ENCODE data around the gene SPAG4. TPM values are rescaled to one million over a fixed set of nuclear protein-coding genes. Genes with fewer than 3 reads are reported as not detected.

The SPAG4 gene
- total and polyA plus RNA-seq, 2 donors (not counting 1 experiment from before 2014, with no cell fraction given) = 3.7 to 4.7 TPM

DNA sequence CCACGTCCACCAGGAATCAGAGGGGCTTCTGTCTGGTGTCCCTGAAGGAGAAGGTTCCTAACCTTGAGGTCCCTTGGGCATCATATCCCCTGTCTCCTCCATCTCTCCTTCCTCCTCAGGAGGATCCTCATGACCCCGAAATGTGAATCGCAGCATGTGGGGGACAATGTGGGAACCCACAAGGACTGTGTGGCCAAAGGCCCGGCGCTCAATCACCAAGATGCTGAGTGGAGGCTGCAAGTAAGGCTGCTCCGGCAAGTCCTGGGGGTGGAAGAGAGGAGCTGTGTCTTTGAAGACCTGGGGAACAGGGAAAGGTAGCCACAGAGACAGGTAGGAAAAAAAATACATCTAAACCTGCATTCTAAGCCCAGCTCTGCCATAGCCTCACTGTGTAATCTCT is 36.4 kb upstream of the SPAG4 start:
- H3K27me3 ChIP-seq (replicated peaks in 1 of 4; ENCODE audit: control extremely low read depth in 1 of 4, control insufficient read depth in 3 of 4, insufficient read depth in 4 of 4, low read length in 3 of 4) = peaks cover 0 to 10% (median 0%) of the 10 kb centered on the region in 4 experiments
- Mint-ChIP-seq H3K27ac (no peak overlapping the region), H3K4me1 (no peaks in the 10 kb centered on the region), H3K9me3 (ENCODE audit: insufficient read depth) (peaks cover 4% of the 10 kb centered on the region), H3K27me3 (no peaks in the 10 kb centered on the region), H3K4me3 (no peak overlapping the region)
- ChIA-PET CTCF (interaction anchor here (1.2 to 1.6 kb wide), 2 partner anchors 39 to 116 kb away, joined by 3 to 4 read pairs; no protein-coding TSS in a partner anchor), POLR2A (no interaction called here)
- TF ChIP-seq EZH2 (IDR thresholded peaks at IDR 0.05; ENCODE audit: borderline replicate concordance, insufficient read depth, low read depth, low read length, poor library complexity, severe bottlenecking) = no peak
- TF ChIP-seq, protein P1, sequence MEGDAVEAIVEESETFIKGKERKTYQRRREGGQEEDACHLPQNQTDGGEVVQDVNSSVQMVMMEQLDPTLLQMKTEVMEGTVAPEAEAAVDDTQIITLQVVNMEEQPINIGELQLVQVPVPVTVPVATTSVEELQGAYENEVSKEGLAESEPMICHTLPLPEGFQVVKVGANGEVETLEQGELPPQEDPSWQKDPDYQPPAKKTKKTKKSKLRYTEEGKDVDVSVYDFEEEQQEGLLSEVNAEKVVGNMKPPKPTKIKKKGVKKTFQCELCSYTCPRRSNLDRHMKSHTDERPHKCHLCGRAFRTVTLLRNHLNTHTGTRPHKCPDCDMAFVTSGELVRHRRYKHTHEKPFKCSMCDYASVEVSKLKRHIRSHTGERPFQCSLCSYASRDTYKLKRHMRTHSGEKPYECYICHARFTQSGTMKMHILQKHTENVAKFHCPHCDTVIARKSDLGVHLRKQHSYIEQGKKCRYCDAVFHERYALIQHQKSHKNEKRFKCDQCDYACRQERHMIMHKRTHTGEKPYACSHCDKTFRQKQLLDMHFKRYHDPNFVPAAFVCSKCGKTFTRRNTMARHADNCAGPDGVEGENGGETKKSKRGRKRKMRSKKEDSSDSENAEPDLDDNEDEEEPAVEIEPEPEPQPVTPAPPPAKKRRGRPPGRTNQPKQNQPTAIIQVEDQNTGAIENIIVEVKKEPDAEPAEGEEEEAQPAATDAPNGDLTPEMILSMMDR (IDR thresholded peaks at IDR 0.05) = no peak
- intact Hi-C loops (cut with micrococcal nuclease) = no loop called here
- no peak overlapping the region for H3K27ac ChIP-seq (ENCODE audit: low read length in 2 of 2)
- no peaks in the 10 kb centered on the region for H4K20me1 ChIP-seq (ENCODE audit: control insufficient read depth, insufficient read depth, low read length, poor library complexity, severe bottlenecking)
- H3K9me3 ChIP-seq (ENCODE audit: control extremely low read depth in 1 of 3, control insufficient read depth in 2 of 3, insufficient read depth in 1 of 3, low read length in 2 of 3) = peaks cover 0 to 14% (median 7%) of the 10 kb centered on the region in 3 donors
- no peaks in the 10 kb centered on the region for H3K4me1 ChIP-seq (ENCODE audit: control insufficient read depth in 2 of 2, insufficient read depth in 2 of 2, low read length in 2 of 2)
- no peak overlapping the region for H3K4me3 ChIP-seq (ENCODE audit: control extremely low read depth in 1 of 5, extremely low read depth in 1 of 5, insufficient read depth in 1 of 5, low read depth in 2 of 5, low read length in 4 of 5)
- H3K79me2 ChIP-seq (ENCODE audit: control insufficient read depth, insufficient read depth, low read length) = no peaks in the 10 kb centered on the region
- 100% methylated on average over 3 of the region's 6 CpGs for WGBS (ENCODE audit: insufficient coverage)
- no peak for DNase-seq
- H3K4me2 ChIP-seq (replicated peaks; ENCODE audit: low read depth, low read length, poor library complexity, severe bottlenecking) = no peak overlapping the region
- no peak overlapping the region for H3K9ac ChIP-seq (ENCODE audit: low read length)
- no peak overlapping the region for H2AFZ ChIP-seq (ENCODE audit: insufficient read depth, low read depth, low read length, poor library complexity, severe bottlenecking)
- H3K36me3 ChIP-seq (replicated peaks in 1 of 2; ENCODE audit: control extremely low read depth in 1 of 2, control insufficient read depth in 1 of 2, extremely low read depth in 1 of 2, insufficient read depth in 2 of 2, low read length in 1 of 2) = no peaks in the 10 kb centered on the region
- ATAC-seq (ENCODE audit: low read depth) = no peak

DNA sequence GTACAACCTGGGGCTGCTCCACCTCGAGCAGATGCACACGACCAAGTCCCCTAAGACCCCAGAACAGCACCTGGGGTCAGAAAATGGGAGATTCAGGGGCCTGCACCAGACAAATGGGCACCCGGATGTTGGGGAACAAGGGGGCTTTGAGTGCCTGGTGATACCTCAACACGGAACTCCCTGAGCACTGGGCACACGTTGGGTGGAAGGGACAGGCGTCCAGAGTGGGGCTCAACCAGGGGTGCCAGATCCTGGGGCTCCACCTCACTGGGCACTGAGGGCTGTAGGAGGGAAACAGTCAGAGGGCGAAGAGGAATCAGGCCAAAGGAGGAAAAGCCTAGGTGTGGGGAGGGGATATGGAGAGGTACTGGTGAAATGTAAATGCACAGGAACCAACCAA is 33.5 kb upstream of the SPAG4 start:
- Histone ChIP-seq H3K9ac (ENCODE audit: low read length) (no peak overlapping the region), H3K27ac (ENCODE audit: low read length in 2 of 2) (no peak overlapping the region), H2AFZ (ENCODE audit: insufficient read depth, low read depth, low read length, poor library complexity, severe bottlenecking) (no peak overlapping the region), H4K20me1 (ENCODE audit: control insufficient read depth, insufficient read depth, low read length, poor library complexity, severe bottlenecking) (no peaks in the 10 kb centered on the region), H3K36me3 (replicated peaks in 1 of 2; ENCODE audit: control extremely low read depth in 1 of 2, control insufficient read depth in 1 of 2, extremely low read depth in 1 of 2, insufficient read depth in 2 of 2, low read length in 1 of 2) (no peaks in the 10 kb centered on the region), H3K4me1 (ENCODE audit: control insufficient read depth in 2 of 2, insufficient read depth in 2 of 2, low read length in 2 of 2) (no peaks in the 10 kb centered on the region), H3K27me3 (replicated peaks in 1 of 4; ENCODE audit: control extremely low read depth in 1 of 4, control insufficient read depth in 3 of 4, insufficient read depth in 4 of 4, low read length in 3 of 4) (peaks cover 0 to 8% (median 0%) of the 10 kb centered on the region in 4 experiments), H3K4me3 (ENCODE audit: control extremely low read depth in 1 of 5, extremely low read depth in 1 of 5, insufficient read depth in 1 of 5, low read depth in 2 of 5, low read length in 4 of 5) (no peak overlapping the region), H3K79me2 (ENCODE audit: control insufficient read depth, insufficient read depth, low read length) (no peaks in the 10 kb centered on the region), H3K4me2 (replicated peaks; ENCODE audit: low read depth, low read length, poor library complexity, severe bottlenecking) (no peak overlapping the region), H3K9me3 (ENCODE audit: control extremely low read depth in 1 of 3, control insufficient read depth in 2 of 3, insufficient read depth in 1 of 3, low read length in 2 of 3) (peaks cover 0 to 14% (median 7%) of the 10 kb centered on the region in 3 donors)
- TF ChIP-seq, protein P1 (IDR thresholded peaks at IDR 0.05) = no peak
- TF ChIP-seq EZH2 (IDR thresholded peaks at IDR 0.05; ENCODE audit: borderline replicate concordance, insufficient read depth, low read depth, low read length, poor library complexity, severe bottlenecking) = no peak
- Mint-ChIP-seq H3K27ac (no peak overlapping the region), H3K27me3 (peaks cover 5% of the 10 kb centered on the region), H3K4me1 (no peaks in the 10 kb centered on the region), H3K9me3 (ENCODE audit: insufficient read depth) (peaks cover 4% of the 10 kb centered on the region), H3K4me3 (no peak overlapping the region)
- intact Hi-C loops (cut with micrococcal nuclease) = no loop called here
- ATAC-seq (ENCODE audit: low read depth) (no peak), DNase-seq (no peak)
- ChIA-PET POLR2A (no interaction called here), CTCF (no interaction called here)
- WGBS (ENCODE audit: insufficient coverage) = 95% methylated on average over 7 of the region's 7 CpGs

Measured in B cell (primary cell).